Sigmoid colon (tissue), 4 donors: Measurements from ENCODE around the gene CHRNA7.

ENCODE experiments used
- CTCF ChIP-seq, 4 experiments: fragments of 450-650 bp in 3 of 4; fragments of 200-600 bp in 1 of 4; IDR thresholded peaks; one replicate each; pipeline ENCODE4 v1.5.1; 2016 to 2019; ENCODE audit warnings: antibody characterized with exemption in 4 of 4, mild to moderate bottlenecking in 3 of 4, moderate library complexity in 2 of 4
- POLR2A ChIP-seq, 2 donors: fragments of 450-650 bp; IDR thresholded peaks; one replicate each; pipeline ENCODE4 v1.6.1; 2016; ENCODE audit warnings: antibody characterized with exemption in 2 of 2, mild to moderate bottlenecking in 2 of 2, moderate library complexity in 2 of 2
- POLR2AphosphoS5 ChIP-seq, 4 donors: sonication (generic); formaldehyde crosslinking; IDR thresholded peaks; one replicate each; pipeline ENCODE4 v1.6.1; 2017; ENCODE audit warnings: antibody characterized with exemption in 4 of 4

- TF ChIP-seq CTCF (IDR thresholded peaks at IDR 0.05) (no peak), POLR2A (IDR thresholded peaks at IDR 0.05) (no peak), POLR2AphosphoS5 (IDR thresholded peaks at IDR 0.05) (no peak)
Observed at GRCh38 chr15:32130823-32131222, 100.5 kb downstream of the CHRNA7 start.
